GM23338 (cell line): ENCODE measurements around the gene SERGEF. TPM values are rescaled to one million over a fixed set of nuclear protein-coding genes. Genes with fewer than 3 reads are reported as not detected.

Source experiments
- ATAC-seq: fragments of 200-7000 bp; cut with Tn5 transposase; 3 replicates; pipeline ENCODE4 v1.9.1; 2020
- DNase-seq: peaks from one replicate; pipeline ENCODE4 v3.0.0-alpha.2; 2015; ENCODE audit warnings: low spot score
- H2AFZ ChIP-seq: fragments of 200-600 bp; sonication (generic); 2 replicates; pipeline ENCODE4 v1.8.0; 2016; ENCODE audit warnings: antibody characterized with exemption, mild to moderate bottlenecking, moderate library complexity
- H3F3A ChIP-seq: fragments of 200-600 bp; sonication (generic); replicated peaks from 2 replicates; pipeline ENCODE4 v1.8.0; 2017; ENCODE audit warnings: antibody characterized with exemption, mixed run types, low read depth
- H3K27ac ChIP-seq: fragments of 200-600 bp; sonication (generic); 2 replicates; pipeline ENCODE4 v1.6.1; 2016; ENCODE audit warnings: low read depth
- H3K27me3 ChIP-seq: fragments of 200-600 bp; sonication (generic); 2 replicates; pipeline ENCODE4 v1.8.0; 2016; ENCODE audit warnings: mild to moderate bottlenecking, mixed run types, moderate library complexity; ENCODE audit not compliant: insufficient read depth
- H3K36me3 ChIP-seq: fragments of 200-600 bp; sonication (generic); 2 replicates; pipeline ENCODE4 v1.8.0; 2016; ENCODE audit warnings: mild to moderate bottlenecking; ENCODE audit not compliant: insufficient read depth
- H3K4me1 ChIP-seq: fragments of 200-600 bp; sonication (generic); 2 replicates; pipeline ENCODE4 v1.8.0; 2016; ENCODE audit warnings: mild to moderate bottlenecking, moderate library complexity; ENCODE audit not compliant: insufficient read depth
- H3K4me2 ChIP-seq: fragments of 200-600 bp; sonication (generic); 2 replicates; pipeline ENCODE4 v1.7.1; 2017; ENCODE audit warnings: mixed run types
- H3K4me3 ChIP-seq: fragments of 200-600 bp; sonication (generic); 2 replicates; pipeline ENCODE4 v1.6.1; 2016; ENCODE audit warnings: mixed run types
- H3K79me2 ChIP-seq: fragments of 200-600 bp; sonication (generic); replicated peaks from 2 replicates; pipeline ENCODE4 v1.8.0; 2017; ENCODE audit warnings: mild to moderate bottlenecking; ENCODE audit not compliant: insufficient read depth
- H3K9me2 ChIP-seq: fragments of 200-600 bp; sonication (generic); 2 replicates; pipeline ENCODE4 v1.8.0; 2017; ENCODE audit not compliant: insufficient read depth
- H4K20me1 ChIP-seq: fragments of 200-600 bp; sonication (generic); replicated peaks from 2 replicates; pipeline ENCODE4 v1.8.0; 2017; ENCODE audit warnings: mild to moderate bottlenecking; ENCODE audit not compliant: insufficient read depth
- H3K27ac Mint-ChIP-seq: 2 replicates; pipeline ENCODE4 v1.8.0; 2020; ENCODE audit warnings: inconsistent platforms, mild to moderate bottlenecking, moderate library complexity, mixed read lengths
- H3K27me3 Mint-ChIP-seq: 3 replicates; pipeline ENCODE4 v1.8.0; 2022; ENCODE audit warnings: low read depth, mild to moderate bottlenecking, moderate library complexity, mixed read lengths, inconsistent platforms; ENCODE audit not compliant: insufficient read depth, poor library complexity
- H3K36me3 Mint-ChIP-seq: 3 replicates; pipeline ENCODE4 v1.8.0; 2021; ENCODE audit warnings: low read depth, mild to moderate bottlenecking, inconsistent platforms, moderate library complexity, mixed read lengths
- H3K4me1 Mint-ChIP-seq: 3 replicates; pipeline ENCODE4 v1.8.0; 2020; ENCODE audit warnings: mild to moderate bottlenecking, inconsistent platforms, mixed read lengths
- H3K4me3 Mint-ChIP-seq: 3 replicates; pipeline ENCODE4 v1.8.0; 2021; ENCODE audit warnings: moderate library complexity, mild to moderate bottlenecking, inconsistent platforms, mixed read lengths
- H3K9me3 Mint-ChIP-seq: 3 replicates; pipeline ENCODE4 v1.8.0; 2020; ENCODE audit warnings: moderate library complexity, mild to moderate bottlenecking, inconsistent platforms, mixed read lengths
- CREB1 ChIP-seq: fragments of 250-450 bp; sonication (Bioruptor Pico); IDR thresholded peaks from 2 replicates; pipeline ENCODE4 v1.5.0; 2020; ENCODE audit warnings: low read depth, mild to moderate bottlenecking, moderate library complexity
- CTCF ChIP-seq, 2 experiments: fragments of 200-600 bp in 1 of 2; sonication (generic) in 1 of 2; conservative IDR thresholded peaks; 2 replicates each; pipeline versions ENCODE4 v1.5.1 to v1.6.1; 2016 to 2017; ENCODE audit warnings: antibody characterized with exemption in 2 of 2, low read depth in 2 of 2, mild to moderate bottlenecking in 2 of 2, moderate library complexity in 1 of 2
- ETS1 ChIP-seq: IDR thresholded peaks from 2 replicates; pipeline ENCODE4 v1.6.1; 2016; ENCODE audit warnings: antibody characterized with exemption
- EZH2 ChIP-seq: fragments of 200-600 bp; sonication (generic); IDR thresholded peaks from one replicate; pipeline ENCODE4 v1.8.0; 2017; ENCODE audit warnings: antibody characterized with exemption, mild to moderate bottlenecking, low read depth; ENCODE audit not compliant: unreplicated experiment
- EZH2phosphoT487 ChIP-seq: fragments of 200-600 bp; sonication (generic); IDR thresholded peaks from one replicate; pipeline ENCODE4 v1.8.1; 2018; ENCODE audit warnings: antibody characterized with exemption; ENCODE audit not compliant: unreplicated experiment
- JUNB ChIP-seq: IDR thresholded peaks from one replicate; pipeline ENCODE4 v1.6.1; 2016; ENCODE audit warnings: antibody characterized with exemption; ENCODE audit not compliant: unreplicated experiment
- NANOG ChIP-seq: IDR thresholded peaks from 2 replicates; pipeline ENCODE4 v1.6.1; 2016; ENCODE audit warnings: antibody characterized with exemption, borderline replicate concordance
- STAT1 ChIP-seq: IDR thresholded peaks from one replicate; pipeline ENCODE4 v1.6.1; 2016; ENCODE audit warnings: antibody characterized with exemption; ENCODE audit not compliant: unreplicated experiment
- ZNF114 ChIP-seq: fragments of 250-450 bp; sonication (Bioruptor Pico); IDR thresholded peaks from 2 replicates; pipeline ENCODE4 v1.5.0; 2020; ENCODE audit warnings: mild to moderate bottlenecking, moderate library complexity
- polyA plus RNA-seq: library from polyadenylated mRNA; unstranded; fragments of >200 nt; fragmentation: Nextera tagmentation; extraction: Ambion mirVana; gene quantifications from 2 replicates; pipeline ENCODE4 v1.2.1, GENCODE V29; 2016
- total RNA-seq: library from RNA; depleted of rRNA; stranded (reverse); fragments of >200 nt; shearing (Covaris generic); gene quantifications from 2 replicates; pipeline ENCODE4 v1.2.3, GENCODE V29; 2014
- TF ChIP-seq, protein P1 (sequence below): IDR thresholded peaks from one replicate; pipeline ENCODE4 v1.6.1; 2018; ENCODE audit warnings: antibody characterized with exemption; ENCODE audit not compliant: unreplicated experiment

SERGEF gene
- total and polyA plus RNA-seq, 2 experiments from 2014 or later = 24.2 to 27.9 TPM

- TF ChIP-seq, protein P1, sequence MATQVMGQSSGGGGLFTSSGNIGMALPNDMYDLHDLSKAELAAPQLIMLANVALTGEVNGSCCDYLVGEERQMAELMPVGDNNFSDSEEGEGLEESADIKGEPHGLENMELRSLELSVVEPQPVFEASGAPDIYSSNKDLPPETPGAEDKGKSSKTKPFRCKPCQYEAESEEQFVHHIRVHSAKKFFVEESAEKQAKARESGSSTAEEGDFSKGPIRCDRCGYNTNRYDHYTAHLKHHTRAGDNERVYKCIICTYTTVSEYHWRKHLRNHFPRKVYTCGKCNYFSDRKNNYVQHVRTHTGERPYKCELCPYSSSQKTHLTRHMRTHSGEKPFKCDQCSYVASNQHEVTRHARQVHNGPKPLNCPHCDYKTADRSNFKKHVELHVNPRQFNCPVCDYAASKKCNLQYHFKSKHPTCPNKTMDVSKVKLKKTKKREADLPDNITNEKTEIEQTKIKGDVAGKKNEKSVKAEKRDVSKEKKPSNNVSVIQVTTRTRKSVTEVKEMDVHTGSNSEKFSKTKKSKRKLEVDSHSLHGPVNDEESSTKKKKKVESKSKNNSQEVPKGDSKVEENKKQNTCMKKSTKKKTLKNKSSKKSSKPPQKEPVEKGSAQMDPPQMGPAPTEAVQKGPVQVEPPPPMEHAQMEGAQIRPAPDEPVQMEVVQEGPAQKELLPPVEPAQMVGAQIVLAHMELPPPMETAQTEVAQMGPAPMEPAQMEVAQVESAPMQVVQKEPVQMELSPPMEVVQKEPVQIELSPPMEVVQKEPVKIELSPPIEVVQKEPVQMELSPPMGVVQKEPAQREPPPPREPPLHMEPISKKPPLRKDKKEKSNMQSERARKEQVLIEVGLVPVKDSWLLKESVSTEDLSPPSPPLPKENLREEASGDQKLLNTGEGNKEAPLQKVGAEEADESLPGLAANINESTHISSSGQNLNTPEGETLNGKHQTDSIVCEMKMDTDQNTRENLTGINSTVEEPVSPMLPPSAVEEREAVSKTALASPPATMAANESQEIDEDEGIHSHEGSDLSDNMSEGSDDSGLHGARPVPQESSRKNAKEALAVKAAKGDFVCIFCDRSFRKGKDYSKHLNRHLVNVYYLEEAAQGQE = no peak
Measured at GRCh38 chr11:17927041-17927440, 85.8 kb downstream of the SERGEF start (continued).

DNA sequence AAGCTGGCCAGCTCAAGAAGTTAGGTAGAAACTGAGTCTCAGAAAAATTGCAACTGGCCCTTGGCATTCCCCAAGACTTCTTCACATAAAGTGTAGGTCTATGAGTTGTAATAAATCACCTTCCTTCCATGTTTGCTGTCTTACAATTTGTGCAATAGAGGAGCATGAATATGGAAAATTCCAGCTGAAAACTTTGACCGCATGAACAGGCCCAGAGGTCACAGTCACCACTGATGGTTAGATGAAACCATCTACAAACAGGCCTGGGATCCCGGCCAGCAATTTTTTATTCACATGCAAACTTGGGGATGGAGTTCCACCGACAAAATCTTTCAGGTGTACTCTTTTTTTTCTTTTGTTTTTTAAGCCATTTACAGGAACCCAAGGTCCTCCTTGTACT lies 88.1 kb downstream of the SERGEF start:
- H3K9me2 ChIP-seq = no peaks in the 10 kb centered on the region
- Mint-ChIP-seq H3K36me3 (no peaks in the 10 kb centered on the region), H3K9me3 (no peaks in the 10 kb centered on the region), H3K4me1 (peaks cover 23% of the 10 kb centered on the region), H3K27me3 (no peaks in the 10 kb centered on the region), H3K4me3 (no peak overlapping the region), H3K27ac (no peak overlapping the region)
- ATAC-seq = no peak
- H3K27me3 ChIP-seq = no peaks in the 10 kb centered on the region
- no peaks in the 10 kb centered on the region for H3K79me2 ChIP-seq
- H2AFZ ChIP-seq = no peak overlapping the region
- no peaks in the 10 kb centered on the region for H3F3A ChIP-seq
- no peak for DNase-seq
- no peaks in the 10 kb centered on the region; the same call in 1 of the 2 replicates for H4K20me1 ChIP-seq
- H3K36me3 ChIP-seq = no peaks in the 10 kb centered on the region
- no peak overlapping the region for H3K27ac ChIP-seq
- no peak overlapping the region for H3K4me3 ChIP-seq
- H3K4me2 ChIP-seq = no peak overlapping the region
- TF ChIP-seq STAT1 (no peak), EZH2phosphoT487 (no peak), EZH2 (no peak), ZNF114 (no peak), ETS1 (no peak), NANOG (no peak), CREB1 (no peak), JUNB (no peak), CTCF (conservative IDR thresholded peaks at IDR 0.05; ENCODE audit: low read depth in 2 of 2) (no peak)
- TF ChIP-seq, protein P1 = no peak
- H3K4me1 ChIP-seq = no peaks in the 10 kb centered on the region; the same call in 1 of the 2 replicates
